ENCODE data around the gene KIAA1217. TPM values are rescaled to one million over a fixed set of nuclear protein-coding genes. Genes with fewer than 3 reads are reported as not detected.

Gene KIAA1217
- total RNA-seq, 1 experiment from 2014 or later, result 18.6 TPM

DNA sequence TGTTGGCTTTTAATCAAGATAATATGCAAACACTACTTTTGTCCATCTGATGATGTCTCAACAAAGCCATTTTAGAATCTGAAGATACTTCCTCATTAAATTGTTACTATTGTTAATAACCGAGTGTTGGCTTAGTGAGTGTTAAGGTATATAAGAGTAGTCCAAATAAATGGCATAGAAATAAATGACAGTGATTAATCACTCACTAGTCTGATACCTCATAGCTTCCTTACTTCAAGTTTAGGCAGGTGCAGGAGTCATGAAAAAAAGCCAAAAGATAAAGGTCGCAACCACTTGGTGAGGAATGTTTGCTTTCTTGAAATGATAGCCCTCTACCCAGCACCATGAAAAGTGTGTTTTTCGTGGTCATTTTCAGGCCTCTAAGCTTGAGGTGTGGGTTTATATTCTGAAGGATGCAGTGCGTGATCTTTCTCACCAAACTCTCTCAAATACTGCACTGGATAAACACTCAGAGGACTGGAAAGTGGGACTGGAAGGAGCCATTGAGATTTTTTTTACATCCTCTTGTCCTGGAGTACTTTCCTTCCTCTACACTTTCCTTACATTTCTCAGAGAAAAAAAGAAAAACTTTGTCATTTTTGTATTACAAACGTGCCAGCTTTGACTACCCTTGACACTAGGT, 138.1 kb downstream of the KIAA1217 start:
- no peak overlapping the region for H2AFZ ChIP-seq (ENCODE audit: low read length)
- H3K9ac ChIP-seq (ENCODE audit: extremely low read depth, insufficient read length, low read length), result no peak overlapping the region
- no peaks in the 10 kb centered on the region for H3K23me2 ChIP-seq (ENCODE audit: insufficient read length, low read depth, low read length, poor library complexity, severe bottlenecking)
- no peak overlapping the region for H3K4me3 Mint-ChIP-seq
- H2BK5ac ChIP-seq (ENCODE audit: insufficient read length, low read length), result no peak overlapping the region
- no peak overlapping the region for H3K23ac ChIP-seq (ENCODE audit: insufficient read length, low read depth, low read length)
- no peak overlapping the region for H3K27ac ChIP-seq (ENCODE audit: insufficient read length, low read depth, low read length)
- H4K20me1 ChIP-seq (ENCODE audit: control insufficient read depth, insufficient read depth, insufficient read length), result no peaks in the 10 kb centered on the region
- H3K4me2 ChIP-seq (ENCODE audit: insufficient read depth, insufficient read length, low read length), result no peak overlapping the region
- H3K9me3 ChIP-seq (ENCODE audit: control insufficient read depth, low read depth, low read length), result no peaks in the 10 kb centered on the region
- H3K56ac ChIP-seq (ENCODE audit: insufficient read length, low read depth, low read length), result no peak overlapping the region
- H3T11ph ChIP-seq (ENCODE audit: low read length), result no peak overlapping the region
- no peak overlapping the region for H2BK15ac ChIP-seq (ENCODE audit: low read depth, low read length)
- 0 out of 5 replicates have a peak, but pooled peaks cover 0 to 2% of the 10 kb centered on the region in 2 experiments for H3K9me3 Mint-ChIP-seq
- peak overlapping the region in 1 of 3 experiments; percentile 83; a peak in 2 of 7 replicates for H3K27ac Mint-ChIP-seq
- no peak overlapping the region for H4K8ac ChIP-seq (replicated peaks; ENCODE audit: insufficient read length, low read depth, low read length)
- no peak overlapping the region for H2AK5ac ChIP-seq (ENCODE audit: insufficient read length, low read length)
- no peak overlapping the region for H2BK12ac ChIP-seq (ENCODE audit: insufficient read length, low read depth, low read length)
- H3K36me3 Mint-ChIP-seq (ENCODE audit: insufficient read depth in 1 of 3, low read depth in 3 of 3), result no peaks in the 10 kb centered on the region; a peak in 1 of 7 replicates
- H3K4me1 ChIP-seq (ENCODE audit: insufficient read depth, low read length), result peaks cover 2% of the 10 kb centered on the region; the same call in 1 of the 2 replicates
- DNase-seq, result no peak
- no peak overlapping the region for H2BK120ac ChIP-seq (ENCODE audit: low read depth, low read length, poor library complexity, severe bottlenecking)
- no peaks in the 10 kb centered on the region for H3K27me3 Mint-ChIP-seq (ENCODE audit: low read depth)
- no peak overlapping the region for H4K5ac ChIP-seq (ENCODE audit: insufficient read length, low read depth, low read length)
- no peak overlapping the region for H3K18ac ChIP-seq (ENCODE audit: insufficient read length, low read depth, low read length)
- H3K4ac ChIP-seq (ENCODE audit: low read depth, low read length), result no peak overlapping the region
- H4K91ac ChIP-seq (ENCODE audit: insufficient read length, low read depth, low read length), result no peak overlapping the region
- TF ChIP-seq CTCF (conservative IDR thresholded peaks at IDR 0.05), result no peak
- H3K14ac ChIP-seq (ENCODE audit: insufficient read depth, low read length), result no peak overlapping the region; the same call in 1 of the 2 replicates
- no peaks in the 10 kb centered on the region for H3K27me3 ChIP-seq (ENCODE audit: insufficient read depth, low read length)
- H2BK20ac ChIP-seq (ENCODE audit: low read depth, low read length, poor library complexity, severe bottlenecking), result no peak overlapping the region
- WGBS (ENCODE audit: extremely low coverage, insufficient read length, low lambda C conversion rate), result no CpG with 5 or more reads among the region's 5 CpGs
- no peaks in the 10 kb centered on the region for H3K79me1 ChIP-seq (ENCODE audit: insufficient read depth, low read depth, low read length, poor library complexity, severe bottlenecking)
- peaks cover 21 to 42% of the 10 kb centered on the region in 2 experiments for H3K4me1 Mint-ChIP-seq
- no peaks in the 10 kb centered on the region for H3K79me2 ChIP-seq (ENCODE audit: insufficient read depth, low read length)

Measured in H9 (cell line).